ENCODE results near the gene PLEKHD1.

DNA sequence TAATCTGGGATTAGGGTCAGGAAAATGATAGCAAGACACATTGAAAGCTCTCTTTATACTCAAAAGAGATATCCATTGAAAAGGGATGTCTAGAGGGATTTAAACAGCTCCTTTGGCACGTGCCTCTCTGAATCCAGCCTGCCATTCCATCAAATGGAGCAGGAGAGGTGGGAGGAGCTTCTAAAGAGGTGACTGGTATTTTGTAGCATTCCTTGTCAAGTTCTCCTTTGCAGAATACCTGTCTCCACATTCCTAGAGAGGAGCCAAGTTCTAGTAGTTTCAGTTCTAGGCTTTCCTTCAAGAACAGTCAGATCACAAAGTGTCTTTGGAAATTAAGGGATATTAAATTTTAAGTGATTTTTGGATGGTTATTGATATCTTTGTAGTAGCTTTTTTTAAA is 25.4 kb upstream of the PLEKHD1 start:
- TF ChIP-seq CTCF (IDR thresholded peaks at IDR 0.05): no peak
- TF ChIP-seq POLR2A (IDR thresholded peaks at IDR 0.05): no peak

Data from Peyer's patch (tissue), 4 donors.